ENCODE data around the gene SHANK1.

DNA sequence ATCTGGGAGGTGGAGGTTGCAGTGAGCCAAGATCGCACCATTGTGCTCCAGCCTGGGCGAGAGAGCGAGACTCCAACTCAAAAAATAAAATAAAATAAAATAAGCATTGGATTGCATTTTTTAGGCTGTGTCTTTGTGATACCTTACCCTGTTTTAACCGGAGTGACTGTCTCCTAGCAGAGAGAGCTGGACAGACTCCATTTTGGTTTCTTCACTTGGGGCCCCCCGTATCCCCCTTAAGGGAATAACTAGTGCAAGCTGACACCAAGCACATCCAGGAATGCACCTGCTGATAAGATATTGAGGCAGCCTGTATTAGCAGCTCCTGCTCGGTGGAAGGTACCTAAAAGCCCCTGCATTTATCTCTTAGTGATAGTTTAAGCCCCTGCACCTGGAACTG, 29.9 kb upstream of the SHANK1 start:
- TF ChIP-seq CTCF (conservative IDR thresholded peaks at IDR 0.05; ENCODE audit: low read length) (no peak), EZH2phosphoT487 (IDR thresholded peaks at IDR 0.05; ENCODE audit: borderline replicate concordance, low read depth, low read length) (no peak)

All from OCI-LY7 (cell line).